OCI-LY3 (cell line): Measurements from ENCODE around the gene SAE1.

ENCODE experiments used
- EZH2phosphoT487 ChIP-seq: fragments of 200-600 bp; shearing (Covaris generic); IDR thresholded peaks from 2 replicates; pipeline ENCODE4 v1.6.1; 2018; ENCODE audit warnings: antibody characterized with exemption, mixed run types, low read depth
- TF ChIP-seq, protein P1 (sequence below): fragments of 200-600, 300-600 bp; sonication (generic); IDR thresholded peaks from 2 replicates; pipeline ENCODE4 v1.5.1; 2014; ENCODE audit warnings: antibody characterized with exemption, low read length, low read depth

- TF ChIP-seq, protein P1, sequence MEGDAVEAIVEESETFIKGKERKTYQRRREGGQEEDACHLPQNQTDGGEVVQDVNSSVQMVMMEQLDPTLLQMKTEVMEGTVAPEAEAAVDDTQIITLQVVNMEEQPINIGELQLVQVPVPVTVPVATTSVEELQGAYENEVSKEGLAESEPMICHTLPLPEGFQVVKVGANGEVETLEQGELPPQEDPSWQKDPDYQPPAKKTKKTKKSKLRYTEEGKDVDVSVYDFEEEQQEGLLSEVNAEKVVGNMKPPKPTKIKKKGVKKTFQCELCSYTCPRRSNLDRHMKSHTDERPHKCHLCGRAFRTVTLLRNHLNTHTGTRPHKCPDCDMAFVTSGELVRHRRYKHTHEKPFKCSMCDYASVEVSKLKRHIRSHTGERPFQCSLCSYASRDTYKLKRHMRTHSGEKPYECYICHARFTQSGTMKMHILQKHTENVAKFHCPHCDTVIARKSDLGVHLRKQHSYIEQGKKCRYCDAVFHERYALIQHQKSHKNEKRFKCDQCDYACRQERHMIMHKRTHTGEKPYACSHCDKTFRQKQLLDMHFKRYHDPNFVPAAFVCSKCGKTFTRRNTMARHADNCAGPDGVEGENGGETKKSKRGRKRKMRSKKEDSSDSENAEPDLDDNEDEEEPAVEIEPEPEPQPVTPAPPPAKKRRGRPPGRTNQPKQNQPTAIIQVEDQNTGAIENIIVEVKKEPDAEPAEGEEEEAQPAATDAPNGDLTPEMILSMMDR = no peak
- TF ChIP-seq EZH2phosphoT487 = no peak
Observed at GRCh38 chr19:47157431-47158321, 27.0 kb downstream of the SAE1 start.
